HepG2 (cell line): Measurements from ENCODE around the gene GLIS2. TPM values are rescaled to one million over a fixed set of nuclear protein-coding genes. Genes with fewer than 3 reads are reported as not detected.

Experiments
- ATF6 ChIP-seq: sonication (generic); formaldehyde crosslinking; conservative IDR thresholded peaks from 2 replicates; pipeline ENCODE4 v1.4.0; 2020; ENCODE audit warnings: missing genetic modification reagents
- CHD2 ChIP-seq: IDR thresholded peaks from 2 replicates; pipeline ENCODE4 v1.6.1; 2011; ENCODE audit warnings: low read depth, low read length, improper control_type of control experiment
- HHEX ChIP-seq: IDR thresholded peaks from 2 replicates; pipeline ENCODE4 v1.6.1; 2016; ENCODE audit warnings: control low read depth
- HMGA1 ChIP-seq: sonication (generic); formaldehyde crosslinking; conservative IDR thresholded peaks from 2 replicates; pipeline ENCODE4 v1.4.0; 2020; ENCODE audit warnings: missing genetic modification reagents
- KLF12 ChIP-seq: sonication (generic); formaldehyde crosslinking; IDR thresholded peaks from 2 replicates; pipeline ENCODE4 v1.4.0; 2020; ENCODE audit warnings: missing genetic modification reagents, borderline replicate concordance
- RARA ChIP-seq: IDR thresholded peaks from 2 replicates; pipeline ENCODE4 v1.6.1; 2016; ENCODE audit warnings: missing genetic modification reagents, missing compliant biosample characterization
- SATB2 ChIP-seq: sonication (generic); formaldehyde crosslinking; IDR thresholded peaks from 2 replicates; pipeline ENCODE4 v1.5.0; 2020; ENCODE audit warnings: missing genetic modification reagents
- SMARCE1 ChIP-seq: fragments of 450-650 bp; IDR thresholded peaks from 2 replicates; pipeline ENCODE4 v1.6.1; 2017; ENCODE audit warnings: borderline replicate concordance
- SUZ12 ChIP-seq: fragments of 150-350 bp; IDR thresholded peaks from 2 replicates; pipeline ENCODE4 v1.6.1; 2014; ENCODE audit warnings: low read depth, low read length
- ZNF18 ChIP-seq: sonication (generic); formaldehyde crosslinking; IDR thresholded peaks from 2 replicates; pipeline ENCODE4 v1.8.0; 2022; ENCODE audit warnings: mild to moderate bottlenecking, missing genetic modification reagents; ENCODE audit not compliant: insufficient replicate concordance
- ZNF296 ChIP-seq: sonication (generic); formaldehyde crosslinking; conservative IDR thresholded peaks from 2 replicates; pipeline ENCODE4 v1.5.0; 2020; ENCODE audit warnings: mild to moderate bottlenecking, missing genetic modification reagents
- ZNF569 ChIP-seq: sonication (generic); formaldehyde crosslinking; IDR thresholded peaks from 2 replicates; pipeline ENCODE4 v1.5.0; 2020; ENCODE audit warnings: mild to moderate bottlenecking, missing genetic modification reagents, moderate library complexity, borderline replicate concordance
- ZNF572 ChIP-seq: sonication (generic); formaldehyde crosslinking; IDR thresholded peaks from 2 replicates; pipeline ENCODE4 v1.5.1; 2020; ENCODE audit warnings: mild to moderate bottlenecking, missing genetic modification reagents
- ZNF652 ChIP-seq: IDR thresholded peaks from 2 replicates; pipeline ENCODE4 v1.6.1; 2016; ENCODE audit warnings: low read depth, borderline replicate concordance
- ZNF737 ChIP-seq: sonication (generic); formaldehyde crosslinking; IDR thresholded peaks from 2 replicates; pipeline ENCODE4 v1.5.0; 2020; ENCODE audit warnings: missing genetic modification reagents, mild to moderate bottlenecking, borderline replicate concordance
- ZSCAN25 ChIP-seq: sonication (generic); formaldehyde crosslinking; IDR thresholded peaks from 2 replicates; pipeline ENCODE4 v1.8.0; 2022; ENCODE audit warnings: mild to moderate bottlenecking, missing genetic modification reagents
- polyA plus RNA-seq, 8 experiments: library from polyadenylated mRNA; depleted of rRNA in 3 of 8; stranded (reverse) in 7 of 8; unstranded in 1 of 8; fragments of >200 nt; fragmentation: Illumina TruSeq in 4 of 8; extraction: Trizol in 4 of 8; gene quantifications; 2 replicates each; pipeline versions ENCODE4 v1.2.1 to v1.2.3, GENCODE V29; 2011 to 2016; ENCODE audit warnings: low read depth in 4 of 8, missing spikeins in 1 of 8, mixed read lengths in 1 of 8; ENCODE audit not compliant: insufficient read depth in 1 of 8
- total RNA-seq, 5 experiments: library from RNA; depleted of rRNA; stranded (reverse); fragments of >200 nt; fragmentation: Illumina TruSeq; extraction: Trizol; gene quantifications; 2 replicates each; pipeline ENCODE4 v1.2.3, GENCODE V29; 2016; ENCODE audit warnings: low read depth in 1 of 5
- TF ChIP-seq, protein P1 (sequence below): sonication (generic); formaldehyde crosslinking; IDR thresholded peaks from 2 replicates; pipeline ENCODE4 v1.5.0; 2020; ENCODE audit warnings: mild to moderate bottlenecking, missing genetic modification reagents
- TF ChIP-seq, protein P2 (sequence below): sonication (generic); formaldehyde crosslinking; IDR thresholded peaks from 2 replicates; pipeline ENCODE4 v1.4.0; 2020; ENCODE audit warnings: missing genetic modification reagents
- TF ChIP-seq, protein P3 (sequence below): sonication (generic); formaldehyde crosslinking; IDR thresholded peaks from 2 replicates; pipeline ENCODE4 v1.5.0; 2020; ENCODE audit warnings: missing genetic modification reagents

Gene GLIS2
- total and polyA plus RNA-seq, 2 of the 13 experiments (the other 11 are each of a cell fraction or from before 2014, with no cell fraction given), result 0.28 to 0.29 TPM

- TF ChIP-seq, protein P1, sequence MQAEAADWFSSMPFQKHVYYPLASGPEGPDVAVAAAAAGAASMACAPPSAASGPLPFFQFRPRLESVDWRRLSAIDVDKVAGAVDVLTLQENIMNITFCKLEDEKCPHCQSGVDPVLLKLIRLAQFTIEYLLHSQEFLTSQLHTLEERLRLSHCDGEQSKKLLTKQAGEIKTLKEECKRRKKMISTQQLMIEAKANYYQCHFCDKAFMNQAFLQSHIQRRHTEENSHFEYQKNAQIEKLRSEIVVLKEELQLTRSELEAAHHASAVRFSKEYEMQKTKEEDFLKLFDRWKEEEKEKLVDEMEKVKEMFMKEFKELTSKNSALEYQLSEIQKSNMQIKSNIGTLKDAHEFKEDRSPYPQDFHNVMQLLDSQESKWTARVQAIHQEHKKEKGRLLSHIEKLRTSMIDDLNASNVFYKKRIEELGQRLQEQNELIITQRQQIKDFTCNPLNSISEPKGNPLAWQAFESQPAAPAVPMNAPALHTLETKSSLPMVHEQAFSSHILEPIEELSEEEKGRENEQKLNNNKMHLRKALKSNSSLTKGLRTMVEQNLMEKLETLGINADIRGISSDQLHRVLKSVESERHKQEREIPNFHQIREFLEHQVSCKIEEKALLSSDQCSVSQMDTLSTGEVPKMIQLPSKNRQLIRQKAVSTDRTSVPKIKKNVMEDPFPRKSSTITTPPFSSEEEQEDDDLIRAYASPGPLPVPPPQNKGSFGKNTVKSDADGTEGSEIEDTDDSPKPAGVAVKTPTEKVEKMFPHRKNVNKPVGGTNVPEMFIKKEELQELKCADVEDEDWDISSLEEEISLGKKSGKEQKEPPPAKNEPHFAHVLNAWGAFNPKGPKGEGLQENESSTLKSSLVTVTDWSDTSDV (CRISPR knock-in tag), result no peak
- TF ChIP-seq CHD2 (no peak), ATF6 (CRISPR knock-in tag) (no peak), ZSCAN25 (CRISPR knock-in tag) (no peak), SMARCE1 (no peak), HHEX (CRISPR knock-in tag) (no peak), ZNF652 (CRISPR knock-in tag) (no peak), SATB2 (CRISPR knock-in tag) (no peak), SUZ12 (no peak), ZNF296 (no peak), ZNF18 (CRISPR knock-in tag) (no peak), HMGA1 (CRISPR knock-in tag) (no peak), ZNF572 (CRISPR knock-in tag) (no peak), ZNF737 (no peak), ZNF569 (CRISPR knock-in tag) (no peak), KLF12 (CRISPR knock-in tag) (no peak), RARA (peak; percentile 4; the same call in 1 of the 2 replicates)
- TF ChIP-seq, protein P2, sequence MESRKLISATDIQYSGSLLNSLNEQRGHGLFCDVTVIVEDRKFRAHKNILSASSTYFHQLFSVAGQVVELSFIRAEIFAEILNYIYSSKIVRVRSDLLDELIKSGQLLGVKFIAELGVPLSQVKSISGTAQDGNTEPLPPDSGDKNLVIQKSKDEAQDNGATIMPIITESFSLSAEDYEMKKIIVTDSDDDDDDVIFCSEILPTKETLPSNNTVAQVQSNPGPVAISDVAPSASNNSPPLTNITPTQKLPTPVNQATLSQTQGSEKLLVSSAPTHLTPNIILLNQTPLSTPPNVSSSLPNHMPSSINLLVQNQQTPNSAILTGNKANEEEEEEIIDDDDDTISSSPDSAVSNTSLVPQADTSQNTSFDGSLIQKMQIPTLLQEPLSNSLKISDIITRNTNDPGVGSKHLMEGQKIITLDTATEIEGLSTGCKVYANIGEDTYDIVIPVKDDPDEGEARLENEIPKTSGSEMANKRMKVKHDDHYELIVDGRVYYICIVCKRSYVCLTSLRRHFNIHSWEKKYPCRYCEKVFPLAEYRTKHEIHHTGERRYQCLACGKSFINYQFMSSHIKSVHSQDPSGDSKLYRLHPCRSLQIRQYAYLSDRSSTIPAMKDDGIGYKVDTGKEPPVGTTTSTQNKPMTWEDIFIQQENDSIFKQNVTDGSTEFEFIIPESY, result no peak
- TF ChIP-seq, protein P3, sequence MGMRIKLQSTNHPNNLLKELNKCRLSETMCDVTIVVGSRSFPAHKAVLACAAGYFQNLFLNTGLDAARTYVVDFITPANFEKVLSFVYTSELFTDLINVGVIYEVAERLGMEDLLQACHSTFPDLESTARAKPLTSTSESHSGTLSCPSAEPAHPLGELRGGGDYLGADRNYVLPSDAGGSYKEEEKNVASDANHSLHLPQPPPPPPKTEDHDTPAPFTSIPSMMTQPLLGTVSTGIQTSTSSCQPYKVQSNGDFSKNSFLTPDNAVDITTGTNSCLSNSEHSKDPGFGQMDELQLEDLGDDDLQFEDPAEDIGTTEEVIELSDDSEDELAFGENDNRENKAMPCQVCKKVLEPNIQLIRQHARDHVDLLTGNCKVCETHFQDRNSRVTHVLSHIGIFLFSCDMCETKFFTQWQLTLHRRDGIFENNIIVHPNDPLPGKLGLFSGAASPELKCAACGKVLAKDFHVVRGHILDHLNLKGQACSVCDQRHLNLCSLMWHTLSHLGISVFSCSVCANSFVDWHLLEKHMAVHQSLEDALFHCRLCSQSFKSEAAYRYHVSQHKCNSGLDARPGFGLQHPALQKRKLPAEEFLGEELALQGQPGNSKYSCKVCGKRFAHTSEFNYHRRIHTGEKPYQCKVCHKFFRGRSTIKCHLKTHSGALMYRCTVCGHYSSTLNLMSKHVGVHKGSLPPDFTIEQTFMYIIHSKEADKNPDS (CRISPR knock-in tag), result no peak
Measured at GRCh38 chr16:4307215-4308037, 8.4 kb upstream of the GLIS2 start (continued).
